Measurements from ENCODE around the gene RIOK2. TPM values are rescaled to one million over a fixed set of nuclear protein-coding genes. Genes with fewer than 3 reads are reported as not detected.
A peak's percentile ranks its signal among the peaks of the same experiment; 100 is the strongest.

The RIOK2 gene
- total RNA-seq: 29.7 and 32.1 TPM in 2 replicates

DNA sequence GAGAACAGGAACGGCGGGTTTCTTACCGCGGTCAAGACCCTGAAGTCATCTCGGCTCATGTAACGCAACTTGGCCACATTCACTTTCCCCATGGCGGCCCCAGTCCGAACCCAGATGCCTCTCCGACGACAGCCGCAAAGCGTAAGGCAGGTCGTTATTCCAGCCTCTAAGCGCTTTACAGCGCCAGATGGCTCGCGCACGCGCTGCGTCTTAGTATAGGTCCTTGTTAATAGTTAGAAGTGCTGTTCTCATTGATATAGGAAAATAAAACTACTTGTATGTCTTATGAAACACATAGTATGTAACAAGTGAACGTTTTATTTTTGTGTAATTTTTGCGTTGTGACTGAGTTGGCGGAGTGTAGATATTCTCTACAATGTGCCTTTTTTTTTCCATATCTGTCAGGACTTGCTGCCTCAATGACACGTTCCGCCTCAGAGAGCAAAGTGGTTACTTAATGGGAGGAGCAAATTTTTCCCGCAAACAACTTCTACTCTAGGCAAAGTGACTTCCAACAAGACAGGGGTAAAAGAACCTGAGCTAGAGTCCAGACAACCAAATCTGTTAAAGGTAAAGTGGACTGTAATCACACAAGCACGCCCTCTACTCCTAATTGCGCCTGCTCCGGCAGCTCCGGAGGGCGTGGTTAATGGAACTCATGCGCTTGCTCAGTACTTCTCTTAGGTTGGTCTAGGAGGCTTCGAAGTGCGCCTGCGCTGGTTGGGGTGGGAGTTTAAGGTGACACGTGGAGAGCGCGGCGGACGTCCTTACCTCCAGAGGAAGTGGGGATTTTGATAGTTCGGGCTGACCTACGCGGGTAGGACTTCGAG, at the start of gene RIOK2:
Gene RIOK2 (minus strand): TSS at position 148 of the 830 bp plus-strand sequence. CDS start 56 bp downstream, at position 92.
- Histone ChIP-seq H3K79me2 (ENCODE audit: insufficient read depth, low read length) (peaks cover 42% of the 10 kb centered on the region), H3K4me3 (ENCODE audit: insufficient read depth, low read length) (peak within 1 kb of the TSS; percentile 91), H3K9me3 (ENCODE audit: low read depth, low read length) (no peaks in the 10 kb centered on the region), H3K27ac (ENCODE audit: low read depth, low read length) (peak within 1 kb of the TSS; percentile 95), H3K27me3 (ENCODE audit: insufficient read depth, low read length) (no peaks in the 10 kb centered on the region), H2AFZ (ENCODE audit: low read length) (peak within 1 kb of the TSS; percentile 87), H3K4me1 (ENCODE audit: insufficient read depth, low read length) (peaks cover 19% of the 10 kb centered on the region), H3K4me2 (ENCODE audit: insufficient read depth, low read length) (peak within 1 kb of the TSS; percentile 88), H4K20me1 (ENCODE audit: insufficient read depth, low read length) (peaks cover 29% of the 10 kb centered on the region), H3K36me3 (ENCODE audit: insufficient read depth, low read length) (peaks cover 15% of the 10 kb centered on the region)
- TF ChIP-seq, protein P1, sequence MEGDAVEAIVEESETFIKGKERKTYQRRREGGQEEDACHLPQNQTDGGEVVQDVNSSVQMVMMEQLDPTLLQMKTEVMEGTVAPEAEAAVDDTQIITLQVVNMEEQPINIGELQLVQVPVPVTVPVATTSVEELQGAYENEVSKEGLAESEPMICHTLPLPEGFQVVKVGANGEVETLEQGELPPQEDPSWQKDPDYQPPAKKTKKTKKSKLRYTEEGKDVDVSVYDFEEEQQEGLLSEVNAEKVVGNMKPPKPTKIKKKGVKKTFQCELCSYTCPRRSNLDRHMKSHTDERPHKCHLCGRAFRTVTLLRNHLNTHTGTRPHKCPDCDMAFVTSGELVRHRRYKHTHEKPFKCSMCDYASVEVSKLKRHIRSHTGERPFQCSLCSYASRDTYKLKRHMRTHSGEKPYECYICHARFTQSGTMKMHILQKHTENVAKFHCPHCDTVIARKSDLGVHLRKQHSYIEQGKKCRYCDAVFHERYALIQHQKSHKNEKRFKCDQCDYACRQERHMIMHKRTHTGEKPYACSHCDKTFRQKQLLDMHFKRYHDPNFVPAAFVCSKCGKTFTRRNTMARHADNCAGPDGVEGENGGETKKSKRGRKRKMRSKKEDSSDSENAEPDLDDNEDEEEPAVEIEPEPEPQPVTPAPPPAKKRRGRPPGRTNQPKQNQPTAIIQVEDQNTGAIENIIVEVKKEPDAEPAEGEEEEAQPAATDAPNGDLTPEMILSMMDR (IDR thresholded peaks at IDR 0.05; ENCODE audit: extremely low read depth, low read depth, low read length): no peak
- DNase-seq (ENCODE audit: insufficient read length, low spot score, missing footprints): peak; percentile 90

DNA sequence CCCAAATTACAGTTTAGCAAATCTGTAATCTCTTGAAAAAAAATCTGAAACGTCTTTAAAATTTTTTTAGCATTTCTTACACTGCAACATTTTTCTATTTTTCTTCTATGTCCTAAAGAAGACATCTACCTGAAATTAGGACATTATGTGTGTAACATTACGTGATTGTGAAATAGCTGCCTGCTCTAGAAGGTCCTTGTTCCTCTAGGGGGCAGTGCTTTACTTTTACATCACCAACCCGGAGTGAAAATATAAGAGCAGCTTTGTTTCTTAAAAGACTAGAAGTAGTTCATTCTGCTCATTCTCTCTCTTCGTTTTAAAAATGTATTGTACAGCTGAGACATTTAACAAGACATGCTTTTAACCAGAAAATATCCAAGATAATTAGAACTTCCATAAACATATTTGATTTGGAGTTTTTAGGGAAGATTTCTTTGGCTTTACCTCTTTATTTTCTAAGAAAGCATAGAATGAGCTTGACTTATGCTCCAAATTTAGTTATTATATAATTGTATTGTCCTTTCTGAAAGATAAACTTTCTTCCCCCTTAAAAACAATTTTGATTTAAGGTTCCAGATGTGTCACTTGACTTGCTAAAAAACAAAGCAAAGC, 48.1 kb upstream of the RIOK2 start:
- TF ChIP-seq, protein P1 (IDR thresholded peaks at IDR 0.05; ENCODE audit: extremely low read depth, low read depth, low read length): peak; percentile 85
- Histone ChIP-seq H3K4me2 (ENCODE audit: insufficient read depth, low read length) (no peak overlapping the region), H3K36me3 (ENCODE audit: insufficient read depth, low read length) (no peaks in the 10 kb centered on the region), H3K9me3 (ENCODE audit: low read depth, low read length) (no peaks in the 10 kb centered on the region), H2AFZ (ENCODE audit: low read length) (no peak overlapping the region), H3K27me3 (ENCODE audit: insufficient read depth, low read length) (no peaks in the 10 kb centered on the region), H3K27ac (ENCODE audit: low read depth, low read length) (no peak overlapping the region), H3K4me1 (ENCODE audit: insufficient read depth, low read length) (no peaks in the 10 kb centered on the region), H4K20me1 (ENCODE audit: insufficient read depth, low read length) (no peaks in the 10 kb centered on the region), H3K4me3 (ENCODE audit: insufficient read depth, low read length) (no peak overlapping the region), H3K79me2 (ENCODE audit: insufficient read depth, low read length) (no peaks in the 10 kb centered on the region)
- DNase-seq (ENCODE audit: insufficient read length, low spot score, missing footprints): peak; percentile 14

DNA sequence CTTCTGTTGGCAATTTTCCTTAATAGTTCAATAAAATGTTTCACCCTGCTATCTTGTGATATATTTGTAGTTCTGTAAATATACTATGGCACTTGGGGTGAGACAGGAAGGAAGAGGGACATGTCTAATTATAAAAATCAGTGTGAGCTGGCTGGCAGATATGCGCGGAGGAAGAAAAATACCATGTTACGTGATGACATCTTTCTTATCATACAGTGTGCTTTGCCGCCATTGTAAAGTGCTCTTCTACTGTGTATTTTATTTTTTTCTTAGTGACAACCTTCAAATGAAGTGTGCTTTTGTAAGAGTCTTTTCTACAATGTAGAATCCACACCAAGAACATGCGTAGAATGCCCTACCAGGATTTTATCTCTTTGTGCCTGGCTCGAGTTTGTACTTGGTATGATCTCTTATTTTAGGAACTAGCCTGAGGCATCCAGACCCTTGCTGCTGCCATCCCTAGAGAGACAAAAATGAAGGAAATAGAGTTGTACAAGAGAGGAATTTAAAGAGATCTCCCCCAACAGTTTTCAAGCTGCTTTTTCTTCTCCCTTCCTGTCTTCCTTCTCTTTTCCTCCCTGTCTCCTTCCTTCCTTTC, 46.7 kb upstream of the RIOK2 start:
- no peaks in the 10 kb centered on the region for H3K36me3 ChIP-seq (ENCODE audit: insufficient read depth, low read length)
- peak overlapping the region; percentile 48 for H2AFZ ChIP-seq (ENCODE audit: low read length)

More for the DNA sequence above, 46.7 kb upstream of the RIOK2 start:
- Histone ChIP-seq H3K79me2 (ENCODE audit: insufficient read depth, low read length) (no peaks in the 10 kb centered on the region), H3K4me2 (ENCODE audit: insufficient read depth, low read length) (no peak overlapping the region), H3K4me1 (ENCODE audit: insufficient read depth, low read length) (no peaks in the 10 kb centered on the region), H3K4me3 (ENCODE audit: insufficient read depth, low read length) (no peak overlapping the region), H3K27me3 (ENCODE audit: insufficient read depth, low read length) (no peaks in the 10 kb centered on the region), H4K20me1 (ENCODE audit: insufficient read depth, low read length) (no peaks in the 10 kb centered on the region), H3K9me3 (ENCODE audit: low read depth, low read length) (no peaks in the 10 kb centered on the region), H3K27ac (ENCODE audit: low read depth, low read length) (no peak overlapping the region)
- no peak for DNase-seq (ENCODE audit: insufficient read length, low spot score, missing footprints)
- TF ChIP-seq, protein P1 (IDR thresholded peaks at IDR 0.05; ENCODE audit: extremely low read depth, low read depth, low read length): no peak

All from osteoblast (primary cell).